GM21529 (cell line): ENCODE measurements around the gene RPS21.

Experiments
- ATAC-seq: cut with Tn5 transposase; IDR thresholded peaks from one replicate; pipeline ENCODE4 v1.9.1; 2021; ENCODE audit not compliant: unreplicated experiment

RPS21 gene

GRCh38 chr20:62409086-62409853, 22.4 kb downstream of the RPS21 start:
- ATAC-seq: no peak

DNA sequence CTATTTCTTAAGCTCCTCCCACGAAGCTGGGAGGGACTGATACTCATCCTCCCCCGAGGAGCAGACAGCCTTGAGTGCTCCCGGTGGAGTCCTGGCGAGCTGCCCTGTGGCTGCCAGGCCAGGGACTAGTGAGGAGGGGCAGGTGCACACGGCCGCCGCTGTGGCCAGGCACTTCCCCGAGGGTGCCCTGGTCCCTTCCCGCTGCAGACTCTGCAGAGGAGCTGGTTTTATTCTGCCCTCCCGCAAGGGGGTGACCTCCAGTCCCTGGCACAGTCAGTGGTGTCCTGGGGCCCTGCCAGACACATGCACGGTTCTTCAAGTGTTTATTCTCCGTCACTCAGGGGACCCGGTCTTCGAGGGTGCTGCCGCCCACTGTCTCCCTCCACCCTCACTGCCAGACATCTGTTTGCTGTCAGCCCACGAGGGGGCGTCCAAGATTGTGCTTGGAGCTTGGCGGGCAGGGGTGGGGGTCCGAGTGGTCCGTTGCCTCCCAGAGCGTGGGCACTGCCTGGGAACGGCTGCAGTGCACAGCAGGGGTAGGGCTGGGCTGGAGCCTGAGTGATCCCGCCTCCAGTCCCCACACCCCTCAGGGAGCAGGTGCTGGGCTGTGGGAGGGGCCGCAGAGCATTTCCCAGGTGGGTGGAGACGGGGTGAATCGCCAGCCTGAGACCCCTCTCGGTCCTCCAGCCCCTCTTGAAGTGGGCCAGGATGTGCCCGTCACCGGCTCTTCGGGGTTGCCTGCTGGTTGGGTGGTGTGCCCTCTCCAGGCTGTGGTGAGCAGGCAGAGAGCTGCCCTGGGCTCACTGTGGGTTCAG, 23.2 kb downstream of the RPS21 start:
- ATAC-seq: no peak

GRCh38 chr20:62410746-62411478, 24.0 kb downstream of the RPS21 start:
- ATAC-seq: no peak

- ATAC-seq: no peak
These were observed 24.7 kb downstream of the RPS21 start for GRCh38 chr20:62411479-62412193.

GRCh38 chr20:62412194-62413024, 25.5 kb downstream of the RPS21 start:
- no peak for ATAC-seq

DNA sequence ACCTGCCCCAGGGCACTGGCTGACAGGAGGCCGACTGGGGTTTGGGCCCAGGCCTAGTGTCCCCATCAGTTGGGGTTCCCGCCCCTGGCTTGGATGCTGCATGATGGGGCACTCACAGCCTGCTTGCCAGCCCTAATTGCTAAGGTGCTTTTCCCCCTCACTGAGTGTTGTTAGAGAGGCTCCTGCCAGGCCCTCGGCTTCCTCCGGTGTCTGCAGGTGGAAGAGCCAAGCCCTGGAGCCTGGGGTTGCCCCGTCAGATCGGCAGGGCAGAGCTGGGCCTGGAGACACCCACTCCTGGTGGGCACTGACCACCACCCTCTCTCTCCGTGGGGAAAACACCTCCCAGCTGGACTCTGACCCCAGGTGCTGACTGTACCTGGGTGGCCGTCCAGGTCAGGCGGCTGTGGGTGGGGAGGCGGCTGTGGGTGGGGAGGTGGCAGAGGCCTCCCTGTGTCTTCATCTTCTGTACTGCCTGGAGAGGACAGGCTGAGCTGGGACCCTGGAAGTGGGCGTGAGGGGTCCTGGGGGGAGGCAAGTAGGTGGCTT, 26.2 kb downstream of the RPS21 start:
- no peak for ATAC-seq

DNA sequence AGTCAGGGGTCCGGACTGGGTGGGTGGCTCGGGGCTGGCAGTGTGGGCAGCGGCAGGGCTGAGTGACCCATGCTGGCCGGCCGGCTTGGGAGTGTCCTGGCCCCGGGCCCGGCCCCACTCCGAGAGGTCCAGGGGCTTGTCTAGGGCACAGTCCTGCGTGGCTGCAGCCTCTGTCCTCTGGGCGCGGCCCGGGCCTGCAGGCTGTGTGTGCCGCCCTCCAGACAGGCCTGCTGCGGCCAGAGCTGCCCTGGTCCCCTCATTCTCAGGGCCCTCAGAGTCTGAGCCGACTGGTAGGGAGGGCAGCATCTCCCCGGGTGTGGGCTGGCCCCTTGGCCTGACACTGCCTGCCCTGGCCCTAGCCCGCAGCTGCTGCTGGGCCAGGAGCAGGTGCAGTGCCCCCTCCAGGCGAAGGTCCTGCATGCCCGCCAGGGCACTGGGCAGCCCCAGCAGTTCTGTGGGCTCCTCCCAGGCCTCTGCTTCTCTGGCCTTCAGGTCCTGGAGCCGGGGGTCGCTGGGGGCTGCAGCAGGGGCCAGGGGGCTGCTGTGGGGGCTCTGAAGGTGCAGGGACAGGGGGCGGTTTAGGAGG, 27.1 kb downstream of the RPS21 start:
- ATAC-seq: no peak

GRCh38 chr20:62415354-62416111, 28.6 kb downstream of the RPS21 start:
- ATAC-seq: no peak

- no peak for ATAC-seq
These were observed 30.0 kb downstream of the RPS21 start for GRCh38 chr20:62416651-62417637.

- no peak for ATAC-seq
These were observed 31.2 kb downstream of the RPS21 start for GRCh38 chr20:62417981-62418708.

- ATAC-seq: no peak
These were observed 32.0 kb downstream of the RPS21 start for GRCh38 chr20:62418709-62419487.

DNA sequence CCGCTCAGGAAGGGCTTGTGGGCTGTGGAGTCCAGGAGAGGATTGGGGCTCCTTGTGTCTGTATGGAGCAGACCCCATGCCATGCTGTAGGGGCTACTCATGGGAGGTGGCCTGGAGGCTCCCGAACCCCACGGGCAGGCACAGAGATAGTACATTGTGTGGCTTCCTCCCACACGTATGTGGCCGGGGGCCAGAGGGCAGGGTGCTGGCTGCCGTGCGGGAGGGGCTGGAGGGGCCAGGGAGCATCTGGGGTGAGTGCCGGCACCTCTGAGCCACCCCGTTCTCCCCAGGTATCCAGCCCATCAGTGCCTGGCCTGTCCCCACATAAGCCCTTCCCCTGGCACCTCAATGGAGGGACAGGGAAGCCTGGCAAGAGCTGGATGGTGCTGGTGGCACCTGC, 32.9 kb downstream of the RPS21 start:
- no peak for ATAC-seq

GRCh38 chr20:62420846-62421715, 34.2 kb downstream of the RPS21 start:
- ATAC-seq: no peak

GRCh38 chr20:62421716-62421990, 34.8 kb downstream of the RPS21 start:
- ATAC-seq: no peak

DNA sequence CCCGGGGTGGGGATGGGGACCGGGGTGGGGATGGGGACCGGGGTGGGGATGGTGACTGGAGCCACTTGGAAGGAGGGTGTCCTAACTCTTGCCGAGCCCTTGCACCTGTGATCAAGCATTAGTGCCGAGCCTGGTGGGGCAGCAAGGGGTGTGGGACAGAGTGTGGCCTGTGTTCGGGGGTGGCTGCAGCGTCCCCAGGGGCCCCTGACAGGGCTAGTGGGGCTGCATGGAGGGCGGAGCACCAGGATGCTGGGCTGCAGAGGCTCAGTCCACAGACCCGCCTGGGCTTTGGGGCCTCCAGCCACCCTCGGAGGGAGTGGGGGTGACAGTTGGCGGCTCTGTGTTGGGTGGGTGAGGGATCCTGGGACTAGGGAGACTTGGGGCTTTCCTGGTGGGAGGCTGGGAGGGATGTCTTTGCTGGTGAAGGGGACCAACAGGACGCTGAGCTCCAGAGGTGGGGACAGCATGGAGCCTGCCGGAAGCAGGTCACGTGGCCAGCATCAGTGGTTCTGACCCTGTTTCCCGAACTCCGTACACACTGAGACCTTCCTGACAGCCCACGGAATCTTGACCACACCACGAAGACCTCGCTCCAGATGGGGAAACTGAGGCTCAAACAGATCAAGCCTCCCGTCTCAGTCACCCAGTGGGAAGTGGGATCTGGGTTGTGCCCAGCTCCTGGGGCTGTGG, 35.9 kb downstream of the RPS21 start:
- no peak for ATAC-seq
